Activated naive CD8-positive, alpha-beta T cell treated with anti-CD3 and anti-CD28 coated beads, Interleukin-2, amount 50 U/mL, for 24 hours (primary cell): ENCODE results near the gene ST8SIA6.
A peak's percentile ranks its signal among the peaks of the same experiment; 100 is the strongest.
"Not testable (repeated sequence)": the region's sequence is repeated elsewhere in the genome, so short reads cannot be mapped to it uniquely, and the experiment has no call there.

Experiments used
- ATAC-seq: fragments of 150-1000 bp; cut with Tn5 transposase; one replicate; pipeline ENCODE4 v1.10.0; 2021
- DNase-seq: peaks from one replicate; pipeline ENCODE4 v3.0.0; 2021
- H3K27ac Mint-ChIP-seq: one replicate; pipeline ENCODE4 v1.8.0; 2021; ENCODE audit warnings: mild to moderate bottlenecking, mixed read lengths
- H3K27me3 Mint-ChIP-seq: one replicate; pipeline ENCODE4 v1.8.0; 2021; ENCODE audit warnings: mixed read lengths
- H3K36me3 Mint-ChIP-seq: one replicate; pipeline ENCODE4 v1.8.0; 2021; ENCODE audit warnings: low read depth, mixed read lengths
- H3K4me1 Mint-ChIP-seq: one replicate; pipeline ENCODE4 v1.8.0; 2021; ENCODE audit warnings: mixed read lengths
- H3K4me3 Mint-ChIP-seq: one replicate; pipeline ENCODE4 v1.8.0; 2021; ENCODE audit warnings: mild to moderate bottlenecking, moderate library complexity, mixed read lengths
- H3K9me3 Mint-ChIP-seq: one replicate; pipeline ENCODE4 v1.8.0; 2021; ENCODE audit warnings: mixed read lengths

The ST8SIA6 gene

DNA sequence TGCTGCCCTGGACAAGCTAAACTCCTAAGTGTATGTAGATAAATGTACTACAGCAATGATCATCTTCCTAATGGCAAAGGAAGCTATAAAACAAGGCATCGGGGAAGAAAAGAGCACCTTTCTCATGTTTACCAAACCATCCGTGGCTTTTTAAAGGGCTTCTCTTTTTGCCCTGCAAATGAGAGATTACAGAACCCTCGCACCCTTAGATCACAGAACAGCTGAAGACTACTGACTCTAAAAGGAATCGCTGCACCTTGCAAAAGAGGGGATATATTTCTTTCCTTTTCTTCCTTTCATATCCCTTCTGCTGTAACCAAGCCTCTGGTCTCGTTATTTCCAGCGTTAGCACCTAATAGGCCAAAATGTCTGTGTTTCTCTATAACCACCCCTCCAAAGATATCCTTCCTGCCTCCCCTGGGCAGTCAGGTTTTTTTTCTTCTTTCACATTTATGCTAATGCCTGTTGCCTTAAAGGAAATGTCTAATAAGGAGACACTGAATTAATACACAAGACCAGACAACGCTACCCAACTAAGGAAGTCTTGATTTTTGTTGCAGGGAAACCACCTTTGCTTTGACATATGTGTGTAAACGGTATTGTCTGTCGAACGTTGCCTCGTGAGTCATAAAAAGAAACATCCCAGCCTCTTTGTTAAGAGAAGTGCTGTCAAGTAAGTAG is 10.5 kb downstream of the ST8SIA6 start:
- ATAC-seq (peak; percentile 89), DNase-seq (no peak)
- Mint-ChIP-seq H3K27ac (peak overlapping the region; percentile 17), H3K9me3 (no peaks in the 10 kb centered on the region), H3K4me1 (peaks cover 13% of the 10 kb centered on the region), H3K27me3 (peaks cover 25% of the 10 kb centered on the region), H3K36me3 (peaks cover 6% of the 10 kb centered on the region), H3K4me3 (peak overlapping the region; percentile 12)

DNA sequence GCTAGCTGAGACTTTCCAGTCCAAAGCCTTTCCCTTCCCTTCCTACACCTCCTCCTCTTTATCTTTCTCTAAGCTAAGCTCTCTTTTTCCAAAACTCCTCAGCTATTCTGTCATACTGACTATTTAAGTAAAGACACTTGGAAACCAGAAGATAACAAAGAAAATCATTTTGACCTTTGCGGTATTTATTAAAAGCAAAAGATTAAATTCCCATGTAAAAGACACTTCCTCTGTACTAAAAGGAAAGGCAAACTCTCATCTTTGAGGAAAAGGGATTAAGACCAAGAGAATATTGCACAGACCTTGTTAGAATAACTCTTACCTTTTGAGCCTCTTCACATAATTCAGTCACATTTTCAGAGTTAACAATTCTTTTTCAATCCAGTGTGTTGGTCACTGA is 15.8 kb downstream of the ST8SIA6 start:
- no peaks in the 10 kb centered on the region for H3K9me3 Mint-ChIP-seq
- H3K36me3 Mint-ChIP-seq: no peaks in the 10 kb centered on the region
- no peak for DNase-seq
- no peak overlapping the region for H3K4me3 Mint-ChIP-seq
- H3K27ac Mint-ChIP-seq: no peak overlapping the region
- peaks cover 12% of the 10 kb centered on the region for H3K27me3 Mint-ChIP-seq
- H3K4me1 Mint-ChIP-seq: peaks cover 1% of the 10 kb centered on the region
- no peak for ATAC-seq

DNA sequence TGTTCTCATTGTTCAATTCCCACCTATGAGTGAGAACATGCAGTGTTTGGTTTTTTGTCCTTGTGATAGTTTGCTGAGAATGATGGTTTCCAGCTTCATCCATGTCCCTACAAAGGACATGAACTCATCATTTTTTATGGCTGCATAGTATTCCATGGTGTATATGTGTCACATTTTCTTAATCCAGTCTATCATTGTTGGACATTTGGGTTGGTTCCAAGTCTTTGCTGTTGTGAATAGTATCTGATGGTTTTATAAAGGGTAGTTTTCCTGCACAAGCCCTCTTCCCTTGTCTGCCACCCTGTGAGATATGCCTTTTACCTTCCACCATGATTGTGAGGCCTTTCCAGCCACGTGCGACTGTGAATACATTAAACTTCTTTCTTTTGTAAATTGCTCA is 17.8 kb downstream of the ST8SIA6 start:
- not testable (repeated sequence) for H3K36me3 Mint-ChIP-seq, H3K9me3 Mint-ChIP-seq, H3K27me3 Mint-ChIP-seq, DNase-seq, H3K4me3 Mint-ChIP-seq, H3K27ac Mint-ChIP-seq, H3K4me1 Mint-ChIP-seq, ATAC-seq

DNA sequence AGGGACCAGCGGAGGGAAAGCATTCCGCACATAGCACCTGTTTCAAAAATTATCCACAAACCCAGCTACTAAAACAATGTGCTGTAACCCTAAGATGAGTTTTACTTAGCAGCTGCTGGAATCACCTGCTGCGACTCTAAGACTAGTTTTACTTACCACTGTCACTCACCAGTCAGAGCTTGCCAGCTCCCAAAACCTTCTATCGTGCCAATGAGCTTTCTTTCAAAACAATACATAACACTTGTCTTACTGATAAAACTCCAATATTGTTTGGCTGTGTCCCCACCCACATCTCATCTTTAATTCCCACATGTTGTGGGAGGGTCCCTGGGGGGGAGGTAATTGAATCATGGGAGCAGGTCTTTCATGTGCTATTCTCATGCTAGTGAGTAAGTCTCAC is 18.4 kb downstream of the ST8SIA6 start:
- Mint-ChIP-seq H3K27me3 (peaks cover 7% of the 10 kb centered on the region), H3K27ac (no peak overlapping the region), H3K4me1 (peaks cover 4% of the 10 kb centered on the region), H3K9me3 (no peaks in the 10 kb centered on the region), H3K36me3 (no peaks in the 10 kb centered on the region), H3K4me3 (no peak overlapping the region)
- DNase-seq (no peak), ATAC-seq (no peak)

DNA sequence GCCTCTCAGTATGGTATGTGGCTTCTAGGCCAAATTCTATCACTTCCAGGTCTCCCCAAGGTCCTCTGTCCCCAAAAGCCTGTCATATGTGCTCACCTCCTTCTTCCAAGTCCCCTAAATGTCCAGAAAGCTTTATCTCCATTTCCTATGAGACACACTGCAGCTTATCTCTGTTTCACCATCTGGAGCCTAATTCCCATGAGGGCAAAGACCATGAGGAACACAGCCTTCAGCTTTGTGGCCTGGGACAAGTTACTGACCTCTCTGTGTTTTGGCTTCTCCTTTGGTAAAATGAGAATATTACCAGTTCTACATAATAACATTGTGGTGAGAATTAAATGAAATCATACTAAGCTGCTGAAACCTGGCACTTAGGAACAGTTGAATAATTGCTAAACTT is 19.2 kb downstream of the ST8SIA6 start:
- H3K4me3 Mint-ChIP-seq: no peak overlapping the region
- no peaks in the 10 kb centered on the region for H3K36me3 Mint-ChIP-seq
- no peaks in the 10 kb centered on the region for H3K9me3 Mint-ChIP-seq
- DNase-seq (no peak), ATAC-seq (no peak)
- peaks cover 12% of the 10 kb centered on the region for H3K4me1 Mint-ChIP-seq
- no peak overlapping the region for H3K27ac Mint-ChIP-seq
- H3K27me3 Mint-ChIP-seq: peaks cover 7% of the 10 kb centered on the region

DNA sequence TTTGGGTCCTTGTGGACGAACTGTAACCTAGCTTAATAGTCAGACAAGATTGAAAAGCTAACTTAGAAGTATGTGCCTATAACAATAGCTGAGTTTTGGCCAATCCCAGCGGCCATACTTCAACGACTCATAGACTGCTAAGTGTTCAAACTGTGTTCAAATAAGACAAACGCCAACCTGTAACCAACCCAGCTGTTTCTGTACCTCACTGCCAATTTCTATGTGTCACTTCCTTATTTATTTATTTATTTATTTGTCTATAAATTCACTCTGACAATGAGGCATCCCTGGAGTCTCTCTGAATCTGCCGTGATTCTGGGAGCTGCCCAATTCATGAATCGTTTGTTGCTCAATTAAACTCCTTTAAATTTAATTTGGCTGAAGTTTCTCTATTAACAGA is 21.7 kb downstream of the ST8SIA6 start:
- Mint-ChIP-seq H3K27ac (no peak overlapping the region), H3K36me3 (no peaks in the 10 kb centered on the region), H3K4me1 (peaks cover 36% of the 10 kb centered on the region), H3K9me3 (no peaks in the 10 kb centered on the region), H3K4me3 (no peak overlapping the region), H3K27me3 (peaks cover 5% of the 10 kb centered on the region)
- ATAC-seq (no peak), DNase-seq (no peak)

DNA sequence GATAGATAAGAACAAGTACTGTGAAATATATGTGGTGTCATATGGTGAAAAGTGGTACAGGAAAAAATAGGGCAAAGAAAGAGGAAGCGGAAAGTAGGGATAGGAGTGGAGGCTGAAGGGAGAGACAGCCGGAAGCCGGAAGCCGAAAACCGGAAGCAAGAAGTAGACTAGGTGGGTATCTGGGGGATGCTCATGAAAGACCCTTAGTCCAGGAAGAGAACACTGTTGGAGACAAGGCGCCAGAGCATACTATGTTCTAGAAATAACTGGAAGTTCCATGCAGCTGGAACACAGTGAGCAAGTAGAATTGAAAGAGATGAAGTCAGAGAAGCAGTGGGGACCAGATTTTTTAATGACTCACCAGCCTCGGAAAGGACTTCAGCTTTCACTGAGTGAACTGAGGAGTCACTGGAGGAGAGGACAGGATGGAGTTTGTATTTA is 22.5 kb downstream of the ST8SIA6 start:
- Mint-ChIP-seq H3K27me3 (peaks cover 5% of the 10 kb centered on the region), H3K4me3 (no peak overlapping the region), H3K4me1 (peaks cover 45% of the 10 kb centered on the region), H3K9me3 (no peaks in the 10 kb centered on the region), H3K27ac (no peak overlapping the region), H3K36me3 (no peaks in the 10 kb centered on the region)
- ATAC-seq (no peak), DNase-seq (no peak)

DNA sequence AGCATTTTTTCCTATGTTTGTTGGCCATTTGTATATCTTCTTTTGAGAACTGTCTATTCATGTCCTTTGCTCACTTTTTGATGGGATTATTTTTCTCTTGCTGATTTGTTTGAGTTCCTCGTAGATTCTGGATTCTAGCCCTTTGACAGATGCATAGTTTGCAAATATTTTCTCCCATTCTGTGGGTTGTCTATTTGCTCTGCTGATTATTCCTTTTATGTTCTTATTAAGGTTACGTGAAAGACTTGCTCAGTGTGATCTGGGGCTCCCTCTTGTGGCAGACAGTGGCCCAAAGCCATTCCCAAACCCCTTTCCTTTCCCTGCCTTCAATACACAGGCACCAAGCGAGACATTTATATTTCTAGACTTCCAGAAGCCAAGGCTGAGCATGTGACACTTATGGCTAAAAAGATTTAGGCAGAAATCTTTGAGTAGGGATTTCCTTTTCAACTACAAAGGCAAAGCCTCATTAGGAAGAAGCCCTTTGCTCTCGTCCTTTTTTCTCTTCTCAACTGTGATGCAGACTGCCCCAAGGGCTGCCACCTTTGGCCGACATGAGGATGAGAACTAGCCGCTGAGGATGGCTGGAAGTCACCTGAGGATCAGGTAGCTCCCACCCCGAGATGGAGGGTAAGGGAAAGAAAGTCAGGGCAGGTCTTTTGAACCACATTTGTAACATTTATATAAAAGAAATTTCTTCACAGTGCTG is 23.6 kb downstream of the ST8SIA6 start:
- no peaks in the 10 kb centered on the region for H3K9me3 Mint-ChIP-seq
- H3K4me1 Mint-ChIP-seq: peaks cover 56% of the 10 kb centered on the region
- H3K36me3 Mint-ChIP-seq: no peaks in the 10 kb centered on the region
- no peak for ATAC-seq
- peak; percentile 67 for DNase-seq
- H3K27ac Mint-ChIP-seq: no peak overlapping the region
- no peak overlapping the region for H3K4me3 Mint-ChIP-seq
- peaks cover 5% of the 10 kb centered on the region for H3K27me3 Mint-ChIP-seq

DNA sequence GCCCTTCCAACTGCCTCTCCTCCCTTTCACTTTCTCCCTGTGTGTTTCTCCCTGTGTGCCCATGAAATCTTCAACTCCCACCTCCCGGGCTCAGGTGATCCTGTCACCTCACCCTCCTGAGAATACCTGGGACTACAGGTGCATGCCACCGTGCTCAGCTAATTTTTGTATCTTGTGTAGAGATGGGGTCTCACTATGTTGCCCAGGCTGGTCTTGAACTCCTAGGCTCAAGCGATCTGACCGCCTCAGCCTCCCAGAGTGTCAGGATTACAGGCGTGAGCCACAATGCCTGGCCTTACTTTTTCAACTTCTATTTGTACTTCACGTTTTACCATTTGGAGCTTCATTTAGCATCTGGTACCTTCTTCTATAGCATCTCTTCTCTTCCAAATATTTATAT is 24.9 kb downstream of the ST8SIA6 start:
- peaks cover 63% of the 10 kb centered on the region for H3K4me1 Mint-ChIP-seq
- no peak for ATAC-seq
- no peaks in the 10 kb centered on the region for H3K36me3 Mint-ChIP-seq
- no peak overlapping the region for H3K27ac Mint-ChIP-seq
- H3K9me3 Mint-ChIP-seq: no peaks in the 10 kb centered on the region
- H3K4me3 Mint-ChIP-seq: peak overlapping the region; percentile 70
- H3K27me3 Mint-ChIP-seq: peaks cover 5% of the 10 kb centered on the region
- DNase-seq: no peak

DNA sequence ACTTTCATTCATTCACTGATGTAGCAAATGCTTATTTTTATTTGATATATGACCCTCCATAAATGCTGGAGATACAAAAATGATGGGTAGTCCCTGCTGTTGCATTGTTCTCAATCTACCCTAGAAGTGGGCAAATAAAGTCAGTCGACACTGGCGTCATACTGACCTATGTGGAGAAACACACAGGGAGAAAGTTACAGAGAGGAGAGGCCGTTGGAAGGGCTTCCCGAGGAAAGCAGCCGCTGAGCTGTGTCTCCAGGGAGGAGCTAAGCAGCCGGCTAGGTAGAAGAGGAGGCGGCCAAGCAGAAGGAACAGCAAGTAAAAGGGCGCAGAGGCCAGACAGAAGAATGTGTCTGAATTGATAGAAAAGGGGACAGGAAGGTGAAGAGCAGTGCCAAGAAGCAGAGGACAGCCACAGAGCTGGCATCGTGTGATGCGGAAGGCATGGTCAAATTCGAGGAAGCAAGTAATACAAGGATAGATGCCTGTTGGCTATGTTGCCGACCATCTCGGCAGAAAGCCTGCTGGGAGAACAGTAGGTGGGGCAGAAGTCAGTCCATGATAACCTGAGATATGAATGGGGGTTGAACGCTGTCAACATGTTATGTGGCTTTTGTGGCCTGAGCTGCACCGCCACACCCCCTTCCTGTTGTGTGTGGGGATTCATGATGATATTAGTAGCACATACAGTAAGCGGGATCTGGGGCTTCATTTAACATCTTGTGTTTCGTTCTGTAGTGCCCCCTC is 25.9 kb downstream of the ST8SIA6 start:
- peaks cover 71% of the 10 kb centered on the region for H3K4me1 Mint-ChIP-seq
- peaks cover 5% of the 10 kb centered on the region for H3K27me3 Mint-ChIP-seq
- peak overlapping the region; percentile 79 for H3K27ac Mint-ChIP-seq
- H3K9me3 Mint-ChIP-seq: no peaks in the 10 kb centered on the region
- ATAC-seq: peak; percentile 77
- H3K4me3 Mint-ChIP-seq: peak overlapping the region; percentile 70
- H3K36me3 Mint-ChIP-seq: no peaks in the 10 kb centered on the region
- peak; percentile 50 for DNase-seq

DNA sequence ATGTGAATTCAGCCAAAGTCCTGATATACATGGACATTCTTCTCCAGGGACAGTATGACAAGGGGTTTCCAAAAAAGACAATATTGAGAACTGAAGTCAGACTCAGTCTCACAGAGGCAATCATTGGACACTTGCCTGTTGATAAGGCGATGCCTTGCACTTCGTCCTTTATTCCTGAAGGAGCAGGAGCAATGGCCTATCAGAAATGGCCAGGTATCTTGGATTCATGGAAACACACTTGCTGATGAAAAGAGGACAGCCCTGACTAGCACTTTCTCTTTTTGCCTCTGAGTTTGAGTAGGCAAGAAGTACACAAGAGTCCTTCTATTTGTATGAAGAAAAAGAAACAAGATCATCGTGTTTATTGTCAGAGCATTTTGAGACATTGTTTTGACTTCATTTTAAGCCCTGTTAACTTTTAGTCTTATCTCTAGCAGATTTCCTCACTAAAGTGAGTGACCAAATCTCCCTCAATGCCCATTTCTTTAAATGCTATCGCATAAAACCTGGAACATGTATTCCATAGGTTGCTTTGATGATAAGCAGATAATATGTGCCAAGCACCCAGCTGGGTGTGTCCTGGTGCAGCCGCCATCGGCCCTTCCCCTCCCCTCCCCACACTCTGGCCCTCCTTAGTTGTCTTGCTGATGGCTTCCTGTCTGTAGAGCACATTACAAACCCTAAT is 26.6 kb downstream of the ST8SIA6 start:
- Mint-ChIP-seq H3K27ac (no peak overlapping the region), H3K36me3 (no peaks in the 10 kb centered on the region), H3K27me3 (peaks cover 5% of the 10 kb centered on the region), H3K4me1 (peaks cover 73% of the 10 kb centered on the region), H3K9me3 (no peaks in the 10 kb centered on the region), H3K4me3 (peak overlapping the region; percentile 70)
- peak; percentile 6 for ATAC-seq
- no peak for DNase-seq

DNA sequence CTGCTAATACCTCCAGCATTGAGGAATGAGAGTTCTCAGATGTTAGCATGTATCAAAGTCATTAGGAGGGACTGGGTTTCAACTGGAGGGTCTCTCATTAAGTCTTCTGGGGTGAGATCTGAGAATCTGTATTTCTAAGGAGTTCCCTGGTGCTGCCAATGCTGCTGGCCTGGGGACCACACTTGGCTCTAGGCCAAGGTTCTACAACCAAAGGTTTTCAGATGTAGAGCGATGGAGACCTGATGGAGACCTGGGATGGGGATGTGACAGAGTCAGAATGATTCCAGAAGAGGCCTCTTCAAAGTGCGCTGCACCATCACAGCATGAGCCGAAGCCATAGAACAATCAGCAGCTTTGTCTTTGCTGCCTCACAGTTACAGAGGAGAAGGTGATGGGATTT is 27.2 kb downstream of the ST8SIA6 start:
- Mint-ChIP-seq H3K36me3 (no peaks in the 10 kb centered on the region), H3K27me3 (peaks cover 5% of the 10 kb centered on the region), H3K9me3 (no peaks in the 10 kb centered on the region), H3K4me1 (peaks cover 75% of the 10 kb centered on the region), H3K27ac (no peak overlapping the region), H3K4me3 (no peak overlapping the region)
- ATAC-seq (no peak), DNase-seq (no peak)

DNA sequence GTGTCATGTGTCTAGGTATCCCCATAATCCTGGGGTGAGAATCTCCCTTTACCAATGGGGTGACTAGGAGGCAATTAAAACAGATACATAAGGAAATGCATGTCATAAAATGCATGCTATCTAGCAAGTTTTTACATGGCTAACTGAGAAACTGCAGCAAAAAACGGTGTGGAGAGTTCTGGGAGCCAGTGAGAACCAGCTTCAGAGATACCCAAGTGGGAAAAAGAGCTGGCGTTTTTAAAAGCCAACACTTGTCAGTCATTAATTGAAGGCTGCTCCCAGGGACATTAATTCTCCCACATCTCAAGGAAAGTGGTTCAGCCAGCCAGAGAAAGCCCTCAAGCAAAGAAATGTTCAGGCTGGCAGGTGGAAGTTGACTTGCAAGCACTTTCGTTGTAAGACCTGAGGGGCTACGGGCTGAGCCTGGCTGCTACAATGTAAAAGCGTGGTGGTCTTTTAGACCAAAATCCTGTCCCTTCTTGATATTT is 28.1 kb downstream of the ST8SIA6 start:
- ATAC-seq (no peak), DNase-seq (no peak)
- Mint-ChIP-seq H3K36me3 (no peaks in the 10 kb centered on the region), H3K4me3 (no peak overlapping the region), H3K9me3 (no peaks in the 10 kb centered on the region), H3K27me3 (no peaks in the 10 kb centered on the region), H3K27ac (no peak overlapping the region), H3K4me1 (peaks cover 70% of the 10 kb centered on the region)

DNA sequence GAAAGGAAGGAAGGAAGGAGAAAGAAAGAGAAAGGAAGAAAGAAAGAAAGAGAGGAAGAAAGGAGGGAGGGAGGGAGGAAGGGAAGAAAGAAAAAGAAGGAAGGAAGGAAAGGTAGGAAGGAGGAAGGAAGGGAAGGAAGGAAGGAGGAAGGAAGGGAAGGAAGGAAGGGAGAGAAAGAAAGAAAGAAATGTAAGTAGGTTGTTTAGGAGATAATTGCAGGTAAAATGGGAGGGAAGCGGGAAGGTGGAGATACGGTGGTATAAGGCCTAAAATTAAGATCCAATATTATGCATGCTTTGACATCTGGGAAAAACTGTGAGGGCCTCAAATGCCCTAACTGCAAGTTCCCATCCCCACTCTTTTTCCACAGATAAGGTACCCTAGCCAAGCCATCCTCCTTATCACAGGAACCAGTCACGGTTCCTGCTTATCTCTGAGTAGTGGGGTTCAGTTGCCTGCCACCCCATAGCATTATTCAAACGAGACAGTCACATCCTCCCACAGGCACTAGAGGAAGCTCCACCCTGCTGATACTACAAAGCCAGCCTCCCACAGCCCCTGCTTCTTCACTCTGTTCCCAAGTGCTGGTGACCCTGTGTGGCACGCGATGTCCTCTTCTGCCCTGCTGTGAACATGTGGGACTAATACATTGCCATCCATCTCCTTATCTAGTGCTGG is 28.7 kb downstream of the ST8SIA6 start:
- DNase-seq (peak; percentile 11), ATAC-seq (peak; percentile 34)
- H3K4me1 Mint-ChIP-seq: peaks cover 69% of the 10 kb centered on the region
- H3K27me3 Mint-ChIP-seq: no peaks in the 10 kb centered on the region
- H3K36me3 Mint-ChIP-seq: no peaks in the 10 kb centered on the region
- no peak overlapping the region for H3K4me3 Mint-ChIP-seq
- peak overlapping the region; percentile 61 for H3K27ac Mint-ChIP-seq
- H3K9me3 Mint-ChIP-seq: no peaks in the 10 kb centered on the region
